Adrenal gland (tissue), 5 donors: ENCODE data around the gene SERPINA5.

Experiments
- POLR2A ChIP-seq, 2 donors: fragments of 450-650 bp; IDR thresholded peaks; one replicate each; pipeline ENCODE4 v1.6.1; 2017; ENCODE audit warnings: antibody characterized with exemption in 2 of 2, mild to moderate bottlenecking in 2 of 2, moderate library complexity in 1 of 2
- TF ChIP-seq, protein P1 (sequence below), 6 experiments: fragments of 450-650 bp in 4 of 6; fragments of 200-600 bp in 2 of 6; sonication (generic) in 1 of 6; IDR thresholded peaks; 1 replicate in 5 of 6; 2 replicates in 1 of 6; pipeline versions ENCODE4 v1.5.1 to v1.8.0; 2016 to 2021; ENCODE audit warnings: antibody characterized with exemption in 6 of 6, mild to moderate bottlenecking in 2 of 6, moderate library complexity in 1 of 6
- donor health status: DM: no; HTN: no; CAD: no.

DNA sequence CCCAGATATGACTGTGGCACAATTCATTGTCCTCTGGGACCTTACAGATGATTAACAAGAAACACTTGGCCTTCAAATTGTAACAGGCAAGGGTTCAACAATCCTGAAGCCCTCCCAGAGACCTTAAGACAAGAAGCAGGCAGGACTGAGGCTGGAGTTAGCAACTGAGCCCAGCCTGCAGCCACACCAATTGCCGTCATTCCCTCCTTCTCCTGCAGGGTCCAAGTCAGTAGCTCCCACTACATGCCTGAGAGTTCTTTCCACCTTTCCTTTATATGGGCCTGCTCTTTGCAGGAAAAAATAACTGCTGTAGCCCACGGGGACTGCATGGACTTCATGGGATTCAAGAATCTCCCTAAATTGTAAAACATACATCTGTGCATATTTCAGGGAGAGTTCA, 22.4 kb upstream of the SERPINA5 start:
- TF ChIP-seq, protein P1, sequence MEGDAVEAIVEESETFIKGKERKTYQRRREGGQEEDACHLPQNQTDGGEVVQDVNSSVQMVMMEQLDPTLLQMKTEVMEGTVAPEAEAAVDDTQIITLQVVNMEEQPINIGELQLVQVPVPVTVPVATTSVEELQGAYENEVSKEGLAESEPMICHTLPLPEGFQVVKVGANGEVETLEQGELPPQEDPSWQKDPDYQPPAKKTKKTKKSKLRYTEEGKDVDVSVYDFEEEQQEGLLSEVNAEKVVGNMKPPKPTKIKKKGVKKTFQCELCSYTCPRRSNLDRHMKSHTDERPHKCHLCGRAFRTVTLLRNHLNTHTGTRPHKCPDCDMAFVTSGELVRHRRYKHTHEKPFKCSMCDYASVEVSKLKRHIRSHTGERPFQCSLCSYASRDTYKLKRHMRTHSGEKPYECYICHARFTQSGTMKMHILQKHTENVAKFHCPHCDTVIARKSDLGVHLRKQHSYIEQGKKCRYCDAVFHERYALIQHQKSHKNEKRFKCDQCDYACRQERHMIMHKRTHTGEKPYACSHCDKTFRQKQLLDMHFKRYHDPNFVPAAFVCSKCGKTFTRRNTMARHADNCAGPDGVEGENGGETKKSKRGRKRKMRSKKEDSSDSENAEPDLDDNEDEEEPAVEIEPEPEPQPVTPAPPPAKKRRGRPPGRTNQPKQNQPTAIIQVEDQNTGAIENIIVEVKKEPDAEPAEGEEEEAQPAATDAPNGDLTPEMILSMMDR (IDR thresholded peaks at IDR 0.05), result no peak
- no peak for TF ChIP-seq POLR2A (IDR thresholded peaks at IDR 0.05)
